GM19099 (cell line): ENCODE measurements around the gene NLRC5.

ENCODE experiments used
- POLR2A ChIP-seq: IDR thresholded peaks from 3 replicates; pipeline ENCODE4 v1.6.1; 2011; ENCODE audit warnings: low read depth; ENCODE audit not compliant: insufficient read length; ENCODE audit errors: extremely low read depth

NLRC5 gene

DNA sequence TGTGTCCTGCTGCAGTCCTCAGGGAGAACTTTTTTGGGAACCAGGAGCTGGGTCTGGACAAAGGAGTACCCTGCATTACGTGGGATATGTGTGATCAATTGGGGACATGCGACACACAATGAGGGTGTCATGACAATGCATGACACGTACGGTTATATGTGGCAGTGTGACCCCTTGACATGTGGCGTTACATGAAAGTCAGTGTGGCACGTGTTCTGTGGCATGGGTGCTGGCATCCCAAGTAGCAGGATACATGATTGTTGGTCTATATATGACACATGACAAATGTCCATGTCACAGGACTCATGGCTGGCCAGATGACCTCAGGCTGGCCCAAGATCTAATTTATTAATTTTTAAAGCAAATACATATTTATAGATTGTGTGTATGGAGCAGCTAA is 93.3 kb downstream of the NLRC5 start:
- TF ChIP-seq POLR2A, result no peak

DNA sequence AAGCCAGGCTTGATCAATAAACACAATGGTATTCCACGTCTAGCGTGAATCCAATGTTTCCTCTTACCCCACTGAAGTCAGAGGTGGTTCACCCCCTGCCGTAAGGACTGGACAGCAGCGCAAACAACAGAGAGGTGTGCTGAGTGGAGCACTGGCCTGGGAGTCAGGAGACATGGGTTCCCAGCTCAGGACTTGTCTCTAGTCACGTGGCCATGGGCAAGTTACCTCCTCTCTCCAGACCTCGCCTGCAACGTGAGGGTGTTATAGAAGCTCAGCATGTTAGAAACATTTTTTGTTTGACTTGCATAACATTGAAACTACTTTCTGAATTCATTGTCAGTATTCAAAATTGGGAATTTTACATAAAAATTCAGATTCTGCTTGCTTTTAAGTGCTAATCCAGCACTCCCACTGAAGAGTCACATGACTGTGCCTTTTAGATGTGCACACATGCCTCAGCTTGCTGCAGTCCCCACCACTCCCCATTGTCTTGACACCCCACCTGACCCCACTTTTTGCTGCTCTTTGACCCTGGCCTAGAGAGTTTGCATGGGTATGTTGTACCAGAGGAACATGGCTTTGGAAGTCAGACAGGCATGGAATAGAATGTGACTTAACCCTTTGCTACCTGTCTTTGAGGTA is 94.2 kb downstream of the NLRC5 start:
- peak; percentile 22 for TF ChIP-seq POLR2A

DNA sequence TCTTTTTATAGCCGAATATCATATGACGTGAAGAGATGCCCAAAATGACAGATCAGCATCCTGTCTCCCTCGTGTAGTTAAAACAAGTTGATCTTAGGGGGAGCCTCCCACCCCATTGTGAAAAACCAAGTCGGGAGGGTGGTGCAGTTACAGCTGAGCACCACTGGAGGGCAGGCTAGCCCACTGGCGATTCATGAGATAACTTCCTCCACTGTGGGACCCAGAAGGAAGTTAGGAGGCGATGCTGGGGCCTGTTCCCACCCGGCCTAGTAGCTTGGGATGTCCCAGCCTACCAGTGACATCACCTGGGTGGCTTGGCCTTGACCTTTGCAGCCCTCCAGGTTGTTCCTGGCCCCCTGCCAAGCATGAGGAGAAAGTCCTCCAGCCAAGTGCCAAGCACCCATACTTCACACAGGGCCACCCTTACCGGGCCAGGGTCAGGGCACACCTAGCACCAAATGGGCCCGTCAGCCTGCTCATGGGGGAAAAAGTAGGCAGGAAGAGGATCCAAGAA is 95.0 kb downstream of the NLRC5 start:
- TF ChIP-seq POLR2A, result no peak

DNA sequence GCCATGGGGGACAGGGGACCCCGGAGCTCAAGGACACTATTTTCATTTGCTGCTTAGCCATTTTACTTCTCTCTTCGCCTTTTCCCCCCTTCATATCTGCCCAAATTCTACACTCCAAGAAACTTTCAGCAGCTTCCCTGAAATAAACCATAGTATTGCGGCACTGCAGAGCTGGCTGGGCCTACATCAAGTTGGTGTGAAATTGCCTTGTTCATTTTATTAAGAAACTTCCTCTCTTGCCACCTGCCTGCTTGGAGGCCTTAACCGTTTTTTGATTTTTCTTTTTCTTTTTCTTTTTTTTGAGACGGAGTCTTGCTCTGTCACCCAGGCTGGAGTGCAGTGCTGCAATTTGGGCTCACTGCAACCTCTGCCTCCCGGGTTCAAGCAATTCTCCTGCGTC is 95.6 kb downstream of the NLRC5 start:
- TF ChIP-seq POLR2A, result no peak

DNA sequence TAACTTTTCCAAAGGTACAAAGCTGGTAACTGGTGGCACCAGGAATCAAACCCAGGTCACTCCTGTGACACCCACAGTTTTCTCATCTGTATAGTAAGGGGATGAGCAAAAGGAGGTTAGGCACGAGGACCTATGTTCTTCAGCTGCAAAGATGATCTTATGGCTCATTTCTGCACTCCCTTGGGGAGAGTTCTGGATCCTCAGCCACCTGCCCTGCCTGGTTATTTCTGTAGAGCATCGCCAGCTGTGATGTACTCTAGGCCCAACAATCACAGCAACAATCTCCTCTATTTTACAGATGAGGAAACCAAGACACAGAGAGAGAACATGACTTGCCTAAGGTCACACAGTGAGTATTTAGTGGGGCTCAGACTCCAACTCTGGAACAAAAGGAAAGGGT is 97.6 kb downstream of the NLRC5 start:
- no peak for TF ChIP-seq POLR2A

DNA sequence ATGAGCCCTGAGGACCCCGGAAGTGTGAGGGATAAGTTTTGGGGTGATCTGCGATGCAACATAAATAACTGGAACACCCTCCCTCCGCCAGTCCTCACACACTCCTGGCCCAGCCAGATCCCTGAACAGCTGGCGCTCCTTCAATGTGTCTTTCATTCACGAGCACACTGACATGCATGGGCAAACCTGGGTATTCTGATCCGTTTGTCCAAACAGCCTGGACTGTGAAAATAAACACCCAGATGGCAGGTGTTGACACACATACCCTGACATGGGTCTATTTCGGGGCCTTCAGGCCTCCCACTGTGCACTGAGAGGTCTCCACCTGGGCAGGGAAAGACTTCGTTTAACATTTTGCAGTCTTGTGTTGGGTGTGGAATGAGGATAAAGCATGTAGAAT is 100.0 kb downstream of the NLRC5 start:
- no peak for TF ChIP-seq POLR2A

DNA sequence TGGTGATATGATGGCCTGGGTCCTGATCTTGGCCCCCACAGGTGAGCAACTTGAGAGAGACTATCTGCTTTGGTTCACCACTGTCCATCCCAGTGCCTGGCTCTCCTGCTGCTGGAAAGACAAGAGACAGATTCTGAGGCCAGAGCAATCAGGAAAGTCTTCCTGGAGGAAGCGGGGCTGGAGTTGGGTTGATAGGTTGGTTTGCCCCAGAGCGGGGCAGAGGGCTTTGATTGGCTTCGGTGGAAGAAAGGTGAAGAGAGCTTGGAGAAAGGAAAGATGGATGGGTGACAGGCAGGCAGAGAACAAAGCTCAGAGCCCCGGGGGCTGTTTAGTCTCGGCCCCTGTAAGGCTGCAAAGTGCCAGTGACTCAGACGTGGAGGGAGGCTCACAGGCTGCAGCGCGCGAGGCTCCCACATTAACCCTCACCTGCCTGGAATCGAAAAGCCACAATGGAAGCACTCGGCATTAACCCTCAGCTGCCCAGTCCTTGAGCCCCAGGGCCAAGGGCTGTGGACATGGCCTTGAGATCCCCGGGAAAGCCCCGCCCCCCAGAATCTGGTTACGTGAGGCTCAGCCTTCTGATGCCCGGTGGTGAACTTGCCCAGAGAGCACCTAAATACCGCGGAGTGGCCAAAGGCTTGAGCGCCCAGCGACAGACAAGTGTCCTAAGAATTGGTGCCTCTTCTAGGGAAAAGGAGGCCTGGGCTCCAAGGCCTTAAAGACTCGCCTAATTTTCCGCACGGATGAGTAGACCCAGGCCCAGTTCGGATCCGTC is 102.0 kb downstream of the NLRC5 start:
- TF ChIP-seq POLR2A, result no peak

DNA sequence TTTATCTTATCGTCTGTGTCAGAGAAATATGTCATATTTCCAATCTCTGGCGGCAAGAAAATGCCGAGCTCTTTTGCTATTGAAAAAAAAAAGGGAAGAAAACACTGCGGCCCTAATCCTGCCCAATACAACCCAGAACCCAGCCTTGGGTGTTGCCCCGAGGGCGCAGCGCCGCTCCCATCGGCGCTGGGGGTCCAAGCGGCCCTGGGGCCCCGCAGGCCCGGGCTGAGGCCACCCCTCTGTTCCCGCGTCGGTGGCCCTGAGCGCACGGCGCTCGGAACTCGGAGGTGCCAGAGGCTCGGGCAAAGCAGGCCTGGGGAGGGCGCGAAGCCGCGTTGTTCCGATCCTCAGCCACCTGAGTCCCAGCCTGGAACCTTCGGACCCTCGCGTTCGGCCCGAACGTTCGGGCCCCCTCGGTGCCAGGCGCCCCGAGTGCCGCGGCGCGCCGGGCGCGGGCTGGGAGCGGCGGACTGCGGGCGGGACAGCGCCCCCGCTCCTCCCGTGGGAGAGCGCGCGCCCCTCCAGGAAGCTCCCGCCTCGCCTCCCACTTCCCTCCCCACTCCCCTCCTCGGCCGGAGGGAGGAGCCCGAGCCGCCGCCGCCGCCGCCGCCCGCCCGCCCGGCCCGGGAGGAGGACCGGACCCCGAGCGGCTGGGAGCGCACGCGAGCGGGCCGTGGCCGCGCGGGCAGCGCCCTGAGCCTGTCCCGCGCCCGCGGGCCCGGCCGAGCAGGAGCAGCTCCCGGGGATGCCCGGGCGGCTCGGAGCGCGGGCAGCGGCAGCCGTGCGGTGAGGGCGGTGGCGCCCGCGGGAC is 102.8 kb downstream of the NLRC5 start, which contains the start of gene CPNE2:
TSS of gene CPNE2 (plus strand) at position 609 of the 811 bp plus-strand sequence. CDS start 18,160 bp downstream, outside the sequence.
- TF ChIP-seq POLR2A, result no peak

DNA sequence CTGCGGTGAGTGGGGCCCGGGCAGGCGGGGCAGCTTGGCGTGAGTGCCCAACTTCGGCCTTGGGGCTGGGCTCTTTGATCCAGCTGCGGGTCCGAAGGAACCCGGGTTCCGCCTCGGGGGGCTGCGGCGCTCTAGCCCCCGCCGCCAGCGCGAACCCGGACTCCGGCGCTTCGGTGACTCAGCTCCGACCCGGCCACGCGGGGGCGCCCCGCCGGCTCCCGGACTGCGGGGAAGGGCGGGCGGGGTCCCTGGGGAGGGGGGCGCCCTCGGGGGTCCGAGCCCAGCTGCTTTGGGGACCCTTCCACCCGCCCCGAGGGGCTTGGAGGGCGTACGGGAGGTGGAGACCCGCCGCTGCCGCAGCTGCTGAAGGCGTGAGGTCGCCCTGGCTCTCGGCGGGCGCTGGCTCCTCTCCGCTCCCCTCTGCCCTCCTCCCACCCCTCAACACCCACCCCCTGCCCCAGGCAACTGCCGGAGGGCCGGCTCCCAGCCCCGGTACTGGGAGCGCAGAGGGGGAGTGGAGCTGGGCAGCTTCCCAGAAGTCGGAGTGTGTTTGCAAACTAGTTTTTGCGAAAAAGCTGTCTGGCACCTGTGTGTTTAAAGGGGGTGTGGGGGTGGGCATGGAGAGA is 103.5 kb downstream of the NLRC5 start:
- no peak for TF ChIP-seq POLR2A

DNA sequence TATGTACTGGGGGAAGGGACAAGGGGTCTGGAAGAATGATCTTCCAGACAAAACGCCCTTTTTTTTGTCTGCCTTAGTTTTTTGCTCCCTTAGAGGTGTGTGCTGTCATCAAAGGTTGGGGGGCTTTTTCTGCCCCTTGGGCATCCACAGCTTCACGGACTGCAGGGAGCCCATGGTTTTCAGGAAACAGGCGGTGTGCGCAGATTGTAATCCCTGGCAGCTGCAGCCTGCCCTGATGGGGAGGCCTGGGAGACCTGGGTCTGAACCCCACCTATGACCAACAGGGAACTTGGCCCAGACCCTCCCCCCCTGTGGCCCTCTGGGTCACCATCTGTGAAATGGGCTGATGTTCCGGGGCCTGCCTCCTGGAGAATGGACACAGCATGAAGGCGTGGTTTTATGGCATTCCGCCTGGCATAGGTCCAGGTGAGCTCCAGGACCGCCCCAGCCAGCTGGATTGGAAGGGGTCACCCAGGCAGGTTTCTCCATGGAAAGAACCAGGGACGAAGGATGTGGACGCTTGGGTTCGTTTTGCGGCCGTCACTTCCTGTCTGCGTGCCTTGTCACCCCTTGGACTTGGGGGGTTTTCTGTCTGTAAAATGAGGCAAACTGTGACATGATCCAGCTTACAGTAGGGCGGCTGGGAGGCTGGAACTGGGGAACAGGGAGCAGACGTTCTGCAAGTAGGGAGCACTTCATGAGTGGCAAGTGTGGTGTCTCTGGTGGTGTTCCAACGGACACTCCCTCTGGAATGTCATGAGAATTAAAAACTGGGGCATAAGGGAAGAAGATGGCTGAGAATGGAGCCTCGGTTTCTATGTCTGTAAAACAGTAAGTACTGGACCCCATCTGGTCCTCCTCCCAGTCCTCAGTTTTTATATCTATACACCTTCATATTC is 104.6 kb downstream of the NLRC5 start:
- TF ChIP-seq POLR2A, result no peak

DNA sequence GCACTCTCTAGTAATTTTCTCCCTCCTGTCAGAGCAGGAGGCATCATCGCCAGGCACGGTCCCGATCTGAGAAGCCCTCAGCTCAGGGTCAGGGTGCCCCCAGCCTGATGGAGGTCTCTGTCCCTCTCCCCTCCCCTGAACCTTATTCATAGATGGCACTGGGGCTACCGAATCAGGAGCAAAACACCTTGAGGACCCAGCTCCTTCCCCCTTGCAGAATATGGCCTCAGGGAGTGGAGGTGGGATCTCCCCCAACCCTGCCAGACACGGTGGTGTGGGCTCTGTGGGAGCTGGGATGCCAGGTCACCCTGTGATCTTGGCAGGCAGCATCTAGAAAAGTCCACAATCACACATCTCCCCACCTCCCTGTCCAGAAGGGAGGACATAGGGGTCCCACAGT is 105.6 kb downstream of the NLRC5 start:
- TF ChIP-seq POLR2A, result no peak

DNA sequence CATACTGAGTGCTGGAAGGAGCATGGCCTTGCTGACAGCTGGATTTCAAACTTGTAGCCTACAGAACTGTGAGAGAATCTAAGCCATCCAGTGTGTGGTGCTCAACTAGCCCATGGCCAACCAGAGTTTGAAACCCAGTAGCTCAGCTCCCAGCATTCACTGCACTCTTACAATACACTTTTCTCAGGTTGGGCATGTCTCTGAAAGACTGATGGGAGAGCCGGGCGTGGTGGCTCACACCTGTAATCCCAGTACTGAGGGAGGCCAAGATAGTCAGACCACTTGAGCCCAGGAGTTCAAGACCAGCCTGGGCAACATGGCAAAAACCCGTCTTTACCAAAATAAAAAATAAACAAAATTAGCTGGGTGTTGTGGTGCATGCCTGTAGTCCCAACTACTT is 106.8 kb downstream of the NLRC5 start:
- no peak for TF ChIP-seq POLR2A

DNA sequence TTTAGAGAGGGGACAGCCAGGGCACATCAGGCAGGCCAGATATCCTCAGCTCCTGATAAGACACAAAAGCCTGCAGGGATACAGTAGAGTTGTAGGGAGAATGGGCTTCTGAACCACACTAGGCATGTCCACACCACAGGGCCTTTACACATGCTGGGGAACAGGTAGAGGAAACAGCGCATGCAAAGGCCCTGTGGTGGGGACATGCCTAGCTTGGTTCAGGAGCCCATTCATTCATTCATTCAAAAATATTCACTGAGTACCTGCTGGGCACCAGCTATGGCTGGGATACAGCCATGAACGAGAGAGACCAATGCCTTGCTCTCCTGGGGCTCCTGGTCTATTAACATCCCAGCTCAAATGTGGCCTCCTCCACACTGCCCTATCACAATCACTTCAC is 107.4 kb downstream of the NLRC5 start:
- TF ChIP-seq POLR2A, result no peak
